ENCODE results near the gene UIMC1.
"Not testable (repeated sequence)": the region's sequence is repeated elsewhere in the genome, so short reads cannot be mapped to it uniquely, and the experiment has no call there.

UIMC1 gene

DNA sequence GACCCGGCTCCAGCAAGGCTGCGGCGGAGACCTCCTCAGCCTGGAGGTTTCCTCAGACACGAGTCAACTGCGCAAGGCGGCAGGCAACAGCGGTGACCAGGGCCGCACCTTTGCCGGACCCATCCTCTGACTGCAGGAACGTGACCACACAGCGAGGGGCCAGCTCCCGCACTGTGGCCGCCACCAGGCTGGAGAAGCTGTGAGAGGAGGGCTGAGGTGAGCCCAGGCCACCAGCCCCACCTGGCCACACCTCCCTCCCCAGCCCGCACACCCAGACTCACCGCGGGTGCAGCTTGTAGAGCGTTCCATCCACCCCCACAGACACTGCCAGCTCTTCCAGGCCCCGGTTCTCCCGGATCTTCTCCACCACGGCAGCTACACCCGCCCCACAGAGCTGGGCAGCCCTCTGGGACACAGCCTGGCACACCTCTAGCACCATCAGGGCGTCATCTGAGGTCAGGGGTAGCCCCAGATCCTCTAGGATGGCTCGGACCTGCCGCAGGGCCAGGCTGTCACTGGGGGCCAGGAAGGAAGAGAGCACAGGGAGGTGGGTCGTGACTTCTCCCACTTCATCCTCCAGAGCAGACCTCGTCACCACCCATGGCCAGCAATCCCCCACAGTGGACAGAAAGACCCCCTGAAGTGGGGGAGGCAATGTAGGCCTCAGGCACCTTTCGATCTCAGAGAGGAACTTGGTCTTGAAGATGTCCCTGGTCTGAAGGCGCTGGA is 125.4 kb downstream of the UIMC1 start:
- no peak for DNase-seq

- no peak for DNase-seq
Observed at GRCh38 chr5:176880366-176881020, 126.1 kb downstream of the UIMC1 start.

DNA sequence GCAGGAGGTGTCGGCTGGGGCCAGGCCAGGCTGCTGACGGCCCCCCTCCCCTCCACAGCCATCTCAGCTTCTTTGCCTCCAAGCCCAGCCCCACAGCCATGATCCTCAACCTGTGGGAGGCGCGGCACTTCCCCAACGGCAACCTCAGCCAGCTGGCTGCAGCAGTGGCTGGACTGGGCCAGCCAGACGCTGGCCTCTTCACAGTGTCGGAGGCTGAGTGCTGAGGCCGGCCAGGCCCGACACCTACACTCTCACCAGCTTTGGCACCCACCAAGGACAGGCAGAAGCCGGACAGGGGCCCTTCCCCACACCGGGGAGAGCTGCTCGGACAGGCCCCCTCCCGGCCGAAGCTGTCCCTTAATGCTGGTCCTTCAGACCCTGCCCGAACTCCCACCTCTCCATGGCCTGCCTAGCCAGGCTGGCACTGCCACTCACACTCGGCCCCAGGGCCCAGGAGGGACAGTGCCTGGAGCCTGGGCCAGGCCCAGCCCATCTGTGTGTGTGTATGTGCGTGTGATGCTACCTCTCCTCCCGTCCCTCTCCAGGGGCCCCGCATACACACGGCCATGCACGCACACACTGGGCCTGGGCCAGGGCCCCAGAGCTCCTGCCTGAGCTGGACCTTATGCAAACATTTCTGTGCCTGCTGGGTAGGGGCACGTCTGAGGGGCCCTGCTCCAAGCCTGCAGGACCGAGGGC is 126.8 kb downstream of the UIMC1 start:
- no peak for DNase-seq

DNA sequence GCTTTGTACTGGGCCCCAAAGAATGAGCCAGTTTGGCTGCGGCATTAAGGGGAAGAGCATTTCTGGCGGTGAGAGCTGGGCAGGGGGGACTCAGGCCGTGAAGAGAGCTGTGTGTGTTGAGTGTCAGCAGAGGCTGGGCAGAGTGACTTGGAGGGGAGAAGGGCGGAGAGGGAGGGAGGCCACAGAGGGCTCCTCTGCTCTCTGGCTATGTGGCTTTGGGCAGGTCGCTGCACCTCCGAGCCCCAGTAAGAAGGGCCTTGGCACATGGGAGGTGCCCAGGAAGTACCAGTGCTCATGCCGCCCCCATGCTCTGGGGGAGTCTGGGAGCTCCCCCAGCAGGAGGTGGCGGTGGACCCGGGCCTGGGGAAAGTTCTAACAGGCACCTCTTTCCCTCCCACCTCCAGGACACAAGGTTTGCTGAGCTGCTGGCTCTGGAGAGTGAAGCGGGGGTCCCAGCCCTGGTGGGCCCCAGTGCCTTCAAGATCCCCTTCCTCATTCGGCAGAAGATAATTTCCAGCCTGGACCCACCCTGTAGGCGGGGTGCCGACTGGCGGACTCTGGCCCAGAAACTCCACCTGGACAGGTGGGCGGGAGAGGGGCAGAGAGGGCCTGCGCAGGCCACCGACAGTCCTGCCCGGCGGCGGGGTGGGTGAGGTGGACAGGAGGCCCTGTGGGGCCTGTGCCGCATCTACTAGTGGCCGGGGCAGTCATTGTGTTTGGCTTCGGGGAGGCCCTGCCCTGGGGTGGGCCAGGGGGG is 127.5 kb downstream of the UIMC1 start:
- no peak for DNase-seq

DNA sequence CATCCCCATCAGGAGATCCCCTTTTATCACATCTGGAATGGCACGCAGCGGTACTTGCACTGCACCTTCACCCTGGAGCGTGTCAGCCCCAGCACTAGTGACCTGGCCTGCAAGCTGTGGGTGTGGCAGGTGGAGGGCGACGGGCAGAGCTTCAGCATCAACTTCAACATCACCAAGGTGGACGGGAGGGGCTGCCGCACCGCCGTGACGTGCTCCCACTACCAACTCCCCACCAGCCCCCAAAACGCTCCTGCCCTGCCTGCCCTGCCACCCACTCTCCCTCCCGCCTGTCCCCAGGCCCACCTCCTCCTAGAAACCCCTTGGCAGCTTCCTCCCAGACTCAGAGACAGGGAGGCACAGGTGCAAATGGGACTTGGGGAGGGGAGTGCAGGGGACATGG is 128.1 kb downstream of the UIMC1 start:
- DNase-seq = no peak

GRCh38 chr5:176877793-176878331 is 128.7 kb downstream of the UIMC1 start:
- no peak for DNase-seq

GRCh38 chr5:176876506-176877431 is 129.8 kb downstream of the UIMC1 start:
- no peak for DNase-seq

GRCh38 chr5:176875783-176876505 is 130.6 kb downstream of the UIMC1 start:
- DNase-seq = no peak

DNA sequence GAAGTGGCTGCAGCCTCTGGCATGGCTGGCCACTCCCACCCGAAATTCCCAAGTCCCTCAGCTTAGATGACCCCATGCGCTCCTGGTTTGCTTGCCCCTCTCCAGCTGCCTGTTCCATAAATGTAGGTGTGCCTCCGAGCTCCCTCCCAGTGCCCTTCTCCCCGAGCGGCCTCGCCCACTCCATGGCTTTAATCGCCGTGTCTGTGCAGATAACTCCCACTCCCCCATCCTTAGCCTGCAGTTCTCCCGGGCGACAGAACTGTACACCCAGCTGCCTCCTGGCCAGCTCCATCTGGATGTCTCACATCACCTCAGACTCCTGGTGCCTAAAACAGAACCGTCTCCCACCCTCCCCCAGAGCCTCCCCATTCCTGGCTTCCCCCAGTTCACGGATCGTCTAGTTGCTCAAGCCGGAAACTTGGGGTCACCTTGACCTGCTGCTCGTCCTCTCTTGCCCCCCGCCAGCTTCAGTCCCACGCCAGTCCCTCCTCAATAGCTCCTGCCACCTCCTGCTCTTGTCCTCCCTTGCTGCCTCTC is 131.5 kb downstream of the UIMC1 start:
- DNase-seq = no peak

DNA sequence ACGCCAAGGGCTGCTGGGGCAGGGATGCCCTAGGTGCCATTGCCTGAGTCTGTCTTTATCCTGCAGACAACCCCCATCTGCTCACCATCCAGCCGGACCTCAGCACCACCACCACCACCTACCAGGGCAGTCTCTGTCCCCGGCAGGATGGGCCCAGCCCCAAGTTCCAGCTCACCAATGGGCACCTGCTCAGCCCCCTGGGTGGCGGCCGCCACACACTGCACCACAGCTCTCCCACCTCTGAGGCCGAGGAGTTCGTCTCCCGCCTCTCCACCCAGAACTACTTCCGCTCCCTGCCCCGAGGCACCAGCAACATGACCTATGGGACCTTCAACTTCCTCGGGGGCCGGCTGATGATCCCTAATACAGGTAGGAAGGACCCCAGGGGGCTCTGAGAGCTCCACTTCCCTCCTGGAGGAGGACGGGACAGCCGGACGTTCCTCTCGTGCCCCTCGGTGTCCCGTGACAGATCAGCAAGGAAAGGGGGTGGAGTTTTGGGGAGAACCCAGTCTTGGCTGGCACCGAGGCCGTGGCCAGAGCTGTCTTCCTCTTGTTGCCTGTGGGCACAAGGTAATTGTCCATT is 132.3 kb downstream of the UIMC1 start:
- no peak for DNase-seq

DNA sequence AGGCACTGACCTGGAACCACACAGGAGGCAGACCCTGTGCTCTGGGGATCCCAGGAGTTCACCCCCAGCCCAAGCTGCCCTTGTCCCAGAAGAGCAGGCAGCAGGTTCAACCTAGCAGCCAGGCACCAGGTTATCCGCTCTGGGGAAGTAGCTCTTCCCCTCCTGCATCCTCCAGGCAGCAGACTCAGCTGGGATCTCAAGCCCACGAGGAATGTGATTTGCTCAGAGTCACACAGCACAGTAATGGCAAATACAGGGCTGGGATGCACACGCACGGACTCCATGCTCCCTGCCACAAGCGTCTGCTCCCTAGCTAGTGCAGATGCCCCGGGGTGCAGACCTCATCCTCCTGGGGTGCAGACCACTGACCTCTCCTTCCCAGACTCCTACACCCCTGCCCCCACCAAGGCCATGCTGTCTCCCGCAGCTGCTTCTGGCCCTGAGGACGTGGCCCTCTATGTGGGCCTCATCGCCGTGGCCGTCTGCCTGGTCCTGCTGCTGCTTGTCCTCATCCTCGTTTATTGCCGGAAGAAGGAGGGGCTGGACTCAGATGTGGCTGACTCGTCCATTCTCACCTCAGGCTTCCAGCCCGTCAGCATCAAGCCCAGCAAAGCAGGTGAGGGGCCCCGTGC is 132.9 kb downstream of the UIMC1 start:
- DNase-seq = no peak

- DNase-seq = not testable (repeated sequence)
Observed at GRCh38 chr5:176873011-176873410, 133.6 kb downstream of the UIMC1 start.

GRCh38 chr5:176872586-176872985 is 134.0 kb downstream of the UIMC1 start:
- DNase-seq = not testable (repeated sequence)

- DNase-seq = not testable (repeated sequence)
Observed at GRCh38 chr5:176870644-176871043, 135.9 kb downstream of the UIMC1 start.

DNA sequence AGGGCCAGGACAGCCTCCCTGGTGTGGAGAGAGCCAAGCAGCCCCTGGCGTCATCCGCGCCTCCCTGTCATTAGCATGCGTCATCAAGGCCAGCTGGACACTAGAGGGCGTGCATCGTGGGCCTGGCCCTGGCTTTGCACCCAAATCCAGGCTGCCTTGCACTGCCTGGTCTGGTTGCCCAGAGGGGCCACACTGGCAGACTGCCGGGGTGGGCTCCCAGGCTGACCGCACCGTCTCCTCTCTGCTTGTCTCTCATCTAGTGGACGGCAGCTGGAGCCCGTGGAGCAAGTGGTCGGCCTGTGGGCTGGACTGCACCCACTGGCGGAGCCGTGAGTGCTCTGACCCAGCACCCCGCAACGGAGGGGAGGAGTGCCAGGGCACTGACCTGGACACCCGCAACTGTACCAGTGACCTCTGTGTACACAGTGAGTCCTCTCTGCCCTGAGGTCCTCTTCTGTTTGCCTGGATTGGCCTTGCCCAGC is 136.4 kb downstream of the UIMC1 start:
- DNase-seq = no peak

GRCh38 chr5:176869501-176870109 is 137.0 kb downstream of the UIMC1 start:
- no peak for DNase-seq

- no peak for DNase-seq
Observed at GRCh38 chr5:176868731-176869130, 137.8 kb downstream of the UIMC1 start.

- DNase-seq = no peak
Observed at GRCh38 chr5:176868126-176868525, 138.5 kb downstream of the UIMC1 start.

DNA sequence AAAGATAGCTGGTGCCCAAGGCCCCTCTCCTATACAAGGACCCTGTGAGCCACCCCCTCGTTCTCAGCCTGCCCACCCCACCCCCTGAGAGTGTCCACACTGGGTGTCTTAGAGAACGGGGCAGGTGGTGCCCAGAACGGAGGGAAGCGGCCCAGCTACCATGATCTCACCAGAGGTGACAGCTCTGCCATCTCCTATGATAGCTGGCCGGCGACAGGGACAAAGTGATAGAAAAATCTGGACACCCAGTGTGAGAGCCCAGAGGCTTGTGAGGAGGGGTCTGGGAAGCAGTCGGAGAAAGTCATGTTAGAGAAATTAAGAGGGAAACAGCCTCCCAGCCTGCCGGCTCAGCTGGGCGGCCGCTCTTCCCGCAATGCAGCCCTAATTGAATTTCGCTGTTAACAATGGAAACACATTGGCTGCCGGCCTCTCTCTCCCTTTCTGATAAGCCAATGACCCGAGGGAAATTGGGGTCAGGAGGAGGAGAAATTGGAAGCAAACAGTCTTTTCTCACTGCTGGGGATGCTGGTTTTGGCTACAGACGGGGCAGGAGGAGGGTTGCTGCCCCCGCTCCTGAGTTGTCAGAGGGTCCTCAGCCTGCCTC is 139.8 kb downstream of the UIMC1 start:
- DNase-seq = no peak
